ENCODE measurements around the gene PCMT1.
"Not testable (repeated sequence)": the region's sequence is repeated elsewhere in the genome, so short reads cannot be mapped to it uniquely, and the experiment has no call there.

The PCMT1 gene

GRCh38 chr6:149823013-149823412, 73.5 kb downstream of the PCMT1 start:
- no peak for DNase-seq

DNA sequence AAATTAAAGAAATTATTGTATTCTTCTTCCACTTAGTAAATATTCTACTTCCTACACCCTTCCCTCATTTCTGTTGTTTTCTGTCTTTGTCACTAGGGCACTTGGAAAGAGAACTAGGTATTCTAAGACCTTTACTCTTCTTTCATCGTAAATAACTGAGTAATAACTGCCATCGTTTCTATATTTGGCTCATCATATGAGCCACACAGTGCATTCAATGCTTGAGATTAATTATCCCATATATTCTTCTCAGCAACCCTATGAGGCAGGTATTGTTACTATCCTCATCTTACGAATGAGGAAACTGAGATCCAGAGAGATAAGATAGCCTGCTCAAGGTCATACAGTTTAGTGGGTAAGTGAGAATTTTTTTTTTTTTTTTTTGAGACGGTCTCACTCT, 75.8 kb downstream of the PCMT1 start:
- DNase-seq: no peak

- no peak for DNase-seq
Measured at GRCh38 chr6:149830731-149831307, 81.3 kb downstream of the PCMT1 start.

- no peak for DNase-seq
Measured at GRCh38 chr6:149831308-149831820, 81.8 kb downstream of the PCMT1 start.

GRCh38 chr6:149833651-149834050, 84.1 kb downstream of the PCMT1 start:
- no peak for DNase-seq

- DNase-seq: peak; percentile 75
Measured at GRCh38 chr6:149834513-149835481, 85.3 kb downstream of the PCMT1 start.

- DNase-seq: peak; percentile 59
Measured at GRCh38 chr6:149840345-149841075, 91.0 kb downstream of the PCMT1 start.

- no peak for DNase-seq
Measured at GRCh38 chr6:149842331-149842730, 92.8 kb downstream of the PCMT1 start.

GRCh38 chr6:149843051-149843633, 93.6 kb downstream of the PCMT1 start:
- DNase-seq: no peak

GRCh38 chr6:149844036-149844435, 94.5 kb downstream of the PCMT1 start:
- DNase-seq: not testable (repeated sequence)

DNA sequence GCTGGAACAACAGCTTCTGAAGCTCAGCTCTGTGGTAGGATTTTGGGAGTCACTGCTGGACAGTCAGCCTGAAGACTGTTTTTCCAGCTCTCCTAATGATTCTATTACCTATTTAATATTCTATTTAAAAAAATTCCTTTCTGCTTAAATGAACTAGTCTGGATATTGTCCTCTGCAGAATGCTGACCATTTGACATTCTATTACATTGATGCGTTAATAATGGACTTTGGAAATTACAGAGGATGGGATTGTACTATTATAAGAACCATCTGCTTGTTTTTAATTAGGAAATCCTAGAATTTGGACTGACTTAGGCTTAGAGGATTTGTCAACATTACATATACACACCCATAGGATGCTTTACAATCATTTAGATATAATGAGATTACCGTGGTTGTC, 94.9 kb downstream of the PCMT1 start:
- no peak for DNase-seq

DNA sequence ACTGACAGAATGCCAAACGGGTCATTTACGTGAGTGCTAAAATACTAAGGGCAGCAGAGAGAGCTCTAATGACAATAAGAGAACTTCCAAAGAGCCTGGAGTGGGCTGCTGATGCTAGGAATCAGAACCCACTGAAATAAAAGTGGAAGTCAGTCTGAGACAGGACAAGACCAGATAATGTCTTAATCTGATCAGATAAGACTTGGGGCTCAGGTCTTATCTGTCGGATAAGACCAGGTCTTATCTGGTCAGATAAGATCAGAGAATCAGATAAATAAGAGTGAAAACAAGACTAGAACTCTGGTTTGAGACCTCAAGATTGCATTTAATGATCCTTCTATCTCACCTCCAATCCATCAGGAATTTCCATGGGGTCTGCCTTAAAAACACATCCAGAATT, 96.0 kb downstream of the PCMT1 start:
- DNase-seq: no peak

- no peak for DNase-seq
Measured at GRCh38 chr6:149846321-149846720, 96.8 kb downstream of the PCMT1 start.

DNA sequence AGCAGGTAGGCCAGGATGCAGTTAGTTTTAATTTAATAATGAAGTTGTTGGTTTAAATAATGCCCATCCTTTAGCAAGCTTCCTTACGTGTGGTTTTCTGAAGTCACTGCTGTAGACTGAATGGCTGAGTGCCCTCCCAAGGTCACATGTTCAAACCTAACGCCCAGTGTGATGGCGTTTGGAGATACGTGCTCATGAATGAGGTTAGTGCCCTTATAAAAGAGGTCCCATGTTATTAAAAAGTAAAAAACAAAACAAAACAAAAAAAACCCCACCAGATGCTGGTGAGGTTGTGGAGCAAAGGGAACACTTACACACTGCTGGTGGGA, 98.4 kb downstream of the PCMT1 start:
- no peak for DNase-seq

DNA sequence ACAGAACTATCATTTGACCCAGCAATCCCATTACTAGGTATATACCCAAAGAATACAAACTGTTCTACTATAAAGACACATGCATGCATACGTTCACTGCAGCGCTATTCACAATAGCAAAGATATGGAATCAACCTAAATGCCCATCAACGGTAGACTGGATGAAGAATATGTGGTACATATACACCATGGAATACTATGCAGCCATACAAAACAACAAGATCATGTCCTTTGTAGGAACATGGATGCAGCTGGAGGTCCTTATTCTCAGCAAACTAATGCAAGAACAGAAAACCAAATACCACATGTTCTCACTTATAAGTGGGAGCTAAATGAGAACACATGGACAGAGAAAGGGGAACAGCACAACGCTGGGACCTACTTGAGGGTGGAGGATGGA, 98.8 kb downstream of the PCMT1 start:
- DNase-seq: not testable (repeated sequence)

GRCh38 chr6:149851461-149852110, 102.0 kb downstream of the PCMT1 start:
- no peak for DNase-seq

DNA sequence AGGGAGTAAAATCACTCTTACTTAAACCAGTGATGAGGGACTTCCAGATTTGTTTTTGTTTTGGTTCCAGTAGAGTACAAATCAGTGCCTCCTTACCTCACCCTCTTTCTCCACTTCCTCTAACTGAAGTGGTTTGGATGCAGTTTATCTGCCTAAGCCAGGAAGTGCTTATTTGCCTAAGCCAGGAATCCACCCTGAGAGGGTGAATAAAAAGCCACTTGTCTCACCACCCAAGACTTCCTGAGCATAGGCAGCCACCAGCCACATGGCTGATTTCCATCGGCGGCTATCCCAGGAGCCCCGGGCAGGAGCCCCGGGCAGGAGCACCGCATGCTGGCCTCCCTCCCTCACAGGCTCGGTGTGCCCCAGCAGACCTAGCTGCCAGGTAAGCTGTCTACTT, 102.6 kb downstream of the PCMT1 start:
- DNase-seq: no peak

- DNase-seq: no peak
Measured at GRCh38 chr6:149852881-149853280, 103.3 kb downstream of the PCMT1 start.

DNA sequence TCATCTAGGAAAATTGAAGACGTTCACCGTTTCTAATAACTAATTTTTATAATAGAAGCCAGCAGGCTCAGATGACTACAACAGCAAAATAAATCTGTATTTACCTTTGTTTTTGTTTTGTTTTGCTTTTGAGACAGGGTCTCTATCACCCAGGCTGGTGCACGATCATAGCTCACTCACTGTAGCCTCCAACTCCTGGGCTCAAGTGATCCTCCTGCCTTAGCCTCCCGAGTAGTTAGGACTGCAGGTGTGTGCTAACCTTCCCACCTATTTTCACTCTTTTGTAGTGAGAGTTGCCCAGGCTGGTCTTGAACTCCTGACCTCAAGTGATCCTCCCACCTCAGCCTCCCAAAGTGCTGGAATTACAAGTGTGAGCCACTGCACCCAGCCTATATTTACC, 104.5 kb downstream of the PCMT1 start:
- not testable (repeated sequence) for DNase-seq

- no peak for DNase-seq
Measured at GRCh38 chr6:149854532-149854931, 105.0 kb downstream of the PCMT1 start.

DNA sequence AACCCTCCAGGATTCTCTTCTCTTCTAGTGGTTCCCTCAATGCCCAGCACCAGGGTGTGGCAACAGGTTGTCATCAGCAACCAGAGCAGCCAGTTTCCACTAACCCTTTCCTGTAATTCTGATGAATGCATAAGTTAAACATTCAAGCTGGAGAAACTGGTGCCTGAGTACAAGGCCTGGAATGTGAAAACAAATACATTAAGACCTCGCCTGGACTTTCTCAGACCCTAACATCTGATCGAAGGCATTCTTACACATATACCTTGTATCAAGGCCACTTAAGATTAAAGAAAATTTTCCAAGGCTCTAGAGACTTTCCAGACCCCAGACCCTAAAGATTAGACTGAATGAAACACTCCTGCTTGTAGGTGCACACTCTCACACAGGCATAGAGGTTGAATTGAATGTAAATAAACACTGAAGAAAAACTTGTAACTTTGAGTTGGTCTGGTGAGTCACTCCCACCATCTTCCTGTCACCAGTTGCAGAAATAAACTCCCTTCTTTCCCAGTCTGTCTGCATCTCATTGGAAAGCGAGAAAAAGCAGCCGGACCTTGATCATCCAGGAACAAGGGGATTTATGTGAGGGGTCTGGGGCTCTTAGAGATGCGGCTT, 105.6 kb downstream of the PCMT1 start:
- no peak for DNase-seq

DNA sequence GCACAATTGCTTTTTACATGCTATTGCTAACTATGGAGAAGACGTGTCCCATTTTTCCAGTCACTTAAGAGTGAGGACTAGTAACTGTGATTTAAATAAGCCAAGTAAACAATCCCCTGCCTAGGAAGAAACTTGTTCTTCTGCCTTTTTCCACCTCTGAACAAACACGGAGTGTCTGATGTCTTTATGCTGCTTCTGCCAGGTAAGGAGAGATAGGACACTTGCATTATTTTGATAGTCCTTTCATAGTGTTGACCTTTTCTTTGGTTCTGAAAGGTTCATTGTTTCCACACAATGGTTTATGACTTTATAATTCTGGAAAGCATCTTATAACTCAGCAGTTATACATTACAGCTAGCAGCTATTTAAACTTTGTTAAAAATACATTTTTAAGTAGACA, 106.2 kb downstream of the PCMT1 start:
- DNase-seq: no peak

Data from CD4-positive, alpha-beta T cell treated with Interleukin-6 for 4 hours (primary cell).